ENCODE results near the gene SLC6A20. TPM values are rescaled to one million over a fixed set of nuclear protein-coding genes. Genes with fewer than 3 reads are reported as not detected.

SLC6A20 gene
- total RNA-seq, 1 experiment from 2014 or later, result 0.09 TPM

- H2BK120ac ChIP-seq (ENCODE audit: low read depth, low read length, poor library complexity, severe bottlenecking), result no peak overlapping the region
- H3T11ph ChIP-seq (ENCODE audit: low read length), result no peak overlapping the region
- no peaks in the 10 kb centered on the region for H3K9me3 Mint-ChIP-seq
- H3K4me1 ChIP-seq (ENCODE audit: insufficient read depth, low read length), result no peaks in the 10 kb centered on the region
- H3K79me2 ChIP-seq (ENCODE audit: insufficient read depth, low read length), result no peaks in the 10 kb centered on the region
- H3K23me2 ChIP-seq (ENCODE audit: insufficient read length, low read depth, low read length, poor library complexity, severe bottlenecking), result no peaks in the 10 kb centered on the region
- no peaks in the 10 kb centered on the region for H4K20me1 ChIP-seq (ENCODE audit: control insufficient read depth, insufficient read depth, insufficient read length)
- no peak overlapping the region for H3K4me2 ChIP-seq (ENCODE audit: insufficient read depth, insufficient read length, low read length)
- H3K79me1 ChIP-seq (ENCODE audit: insufficient read depth, low read depth, low read length, poor library complexity, severe bottlenecking), result no peaks in the 10 kb centered on the region
- H2BK12ac ChIP-seq (ENCODE audit: insufficient read length, low read depth, low read length), result no peak overlapping the region
- H3K56ac ChIP-seq (ENCODE audit: insufficient read length, low read depth, low read length), result no peak overlapping the region
- no peak overlapping the region for H2AFZ ChIP-seq (ENCODE audit: low read length)
- H4K91ac ChIP-seq (ENCODE audit: insufficient read length, low read depth, low read length), result no peak overlapping the region
- no peak overlapping the region for H3K27ac ChIP-seq (ENCODE audit: insufficient read length, low read depth, low read length)
- peak overlapping the region in 1 of 3 experiments; percentile 92; a peak in 3 of 7 replicates for H3K27ac Mint-ChIP-seq
- H3K4me3 Mint-ChIP-seq, result no peak overlapping the region
- H3K4me1 Mint-ChIP-seq, result peaks cover 23 to 26% of the 10 kb centered on the region in 2 experiments
- no peak overlapping the region for H2BK5ac ChIP-seq (ENCODE audit: insufficient read length, low read length)
- no peak for TF ChIP-seq CTCF (conservative IDR thresholded peaks at IDR 0.05)
- no peak overlapping the region for H2BK20ac ChIP-seq (ENCODE audit: low read depth, low read length, poor library complexity, severe bottlenecking)
- H3K18ac ChIP-seq (ENCODE audit: insufficient read length, low read depth, low read length), result no peak overlapping the region
- H2AK5ac ChIP-seq (ENCODE audit: insufficient read length, low read length), result no peak overlapping the region
- no peak overlapping the region for H2BK15ac ChIP-seq (ENCODE audit: low read depth, low read length)
- DNase-seq, result no peak
- no peak overlapping the region for H4K5ac ChIP-seq (ENCODE audit: insufficient read length, low read depth, low read length)
- H3K36me3 Mint-ChIP-seq (ENCODE audit: insufficient read depth in 1 of 3, low read depth in 3 of 3), result peaks cover 17 to 45% (median 41%) of the 10 kb centered on the region in 3 experiments
- no peaks in the 10 kb centered on the region for H3K27me3 ChIP-seq (ENCODE audit: insufficient read depth, low read length)
- no peak overlapping the region for H3K4ac ChIP-seq (ENCODE audit: low read depth, low read length)
- no peak overlapping the region for H3K9ac ChIP-seq (ENCODE audit: extremely low read depth, insufficient read length, low read length)
- no peak overlapping the region for H3K14ac ChIP-seq (ENCODE audit: insufficient read depth, low read length)
- H3K27me3 Mint-ChIP-seq (ENCODE audit: low read depth), result no peaks in the 10 kb centered on the region
- no peak overlapping the region for H3K23ac ChIP-seq (ENCODE audit: insufficient read length, low read depth, low read length)
- H3K9me3 ChIP-seq (ENCODE audit: control insufficient read depth, low read depth, low read length), result no peaks in the 10 kb centered on the region
- no peak overlapping the region for H4K8ac ChIP-seq (replicated peaks; ENCODE audit: insufficient read length, low read depth, low read length)
- WGBS (ENCODE audit: extremely low coverage, insufficient read length, low lambda C conversion rate), result no CpG with 5 or more reads among the region's 18 CpGs
Measured at GRCh38 chr3:45746777-45747622, 49.3 kb downstream of the SLC6A20 start.
